Endodermal cell (in vitro differentiated cells): ENCODE measurements around the gene OR5K1. TPM values are rescaled to one million over a fixed set of nuclear protein-coding genes. Genes with fewer than 3 reads are reported as not detected.
A peak's percentile ranks its signal among the peaks of the same experiment; 100 is the strongest.

Experiments
- DNase-seq: peaks from one replicate; pipeline ENCODE4 v3.0.0-alpha.2; 2017
- H3K27ac ChIP-seq: 2 replicates; pipeline ENCODE4 v1.5.1; 2013; ENCODE audit warnings: mild to moderate bottlenecking, low read depth, low read length, moderate library complexity
- H3K27me3 ChIP-seq: 2 replicates; pipeline ENCODE4 v1.6.1; 2013; ENCODE audit warnings: mild to moderate bottlenecking, low read length, moderate library complexity; ENCODE audit not compliant: insufficient read depth, control insufficient read depth, poor library complexity, severe bottlenecking
- H3K36me3 ChIP-seq: 2 replicates; pipeline ENCODE4 v1.7.0; 2013; ENCODE audit warnings: mild to moderate bottlenecking, low read length, moderate library complexity; ENCODE audit not compliant: control insufficient read depth, insufficient read depth
- H3K4me1 ChIP-seq: one replicate; pipeline ENCODE4 v1.7.0; 2013; ENCODE audit warnings: low read length; ENCODE audit not compliant: control insufficient read depth, insufficient read depth
- H3K4me3 ChIP-seq: 2 replicates; pipeline ENCODE4 v1.5.1; 2013; ENCODE audit warnings: mild to moderate bottlenecking, low read length, moderate library complexity
- H3K9ac ChIP-seq: 2 replicates; pipeline ENCODE4 v1.6.1; 2013; ENCODE audit warnings: mild to moderate bottlenecking, low read length, moderate library complexity; ENCODE audit not compliant: poor library complexity, severe bottlenecking; ENCODE audit errors: extremely low read depth
- H3K9me3 ChIP-seq: 2 replicates; pipeline ENCODE4 v1.6.1; 2013; ENCODE audit warnings: mild to moderate bottlenecking, low read length, moderate library complexity; ENCODE audit not compliant: control insufficient read depth
- H3K27ac Mint-ChIP-seq: 2 replicates; pipeline ENCODE4 v1.8.0; 2020; ENCODE audit warnings: mixed read lengths
- H3K27me3 Mint-ChIP-seq: 2 replicates; pipeline ENCODE4 v1.8.0; 2021; ENCODE audit warnings: mild to moderate bottlenecking, mixed read lengths; ENCODE audit not compliant: insufficient read depth
- H3K36me3 Mint-ChIP-seq: 2 replicates; pipeline ENCODE4 v1.8.0; 2020; ENCODE audit warnings: low read depth, mixed read lengths
- H3K4me1 Mint-ChIP-seq: 2 replicates; pipeline ENCODE4 v1.8.0; 2020; ENCODE audit warnings: mixed read lengths
- H3K4me3 Mint-ChIP-seq: 2 replicates; pipeline ENCODE4 v1.8.0; 2020; ENCODE audit warnings: mild to moderate bottlenecking, moderate library complexity, mixed read lengths
- H3K9me3 Mint-ChIP-seq: 2 replicates; pipeline ENCODE4 v1.8.0; 2020; ENCODE audit warnings: mild to moderate bottlenecking, mixed read lengths
- CTCF ChIP-seq: fragments of 200-600 bp; sonication (generic); conservative IDR thresholded peaks from 2 replicates; pipeline ENCODE4 v1.5.0; 2021; ENCODE audit warnings: antibody characterized with exemption, mild to moderate bottlenecking
- whole genome bisulfite sequencing, 2 experiments: methylation state at CpG; one replicate each; pipeline versions ENCODE4 v1.1.5 to v1.1.7; 2013; ENCODE audit warnings: missing lambda C conversion rate in 2 of 2, mixed read lengths in 1 of 2; ENCODE audit not compliant: insufficient coverage in 1 of 2, insufficient read length in 1 of 2; 5-methylcytosine and 5-hydroxymethylcytosine counted together
- total RNA-seq, 2 donors: library from RNA; stranded (reverse); fragmentation: NEBNext Ultra II Directional in 1 of 2; extraction: Animal tissue kit (Norgen Biotek cat#: 25700) in 1 of 2; gene quantifications; 2 replicates in 1 of 2; 3 replicates in 1 of 2; pipeline ENCODE4 v1.2.1, GENCODE V29; 2021

Gene OR5K1
- total RNA-seq, 2 donors from 2014 or later, result not detected

- H3K27ac Mint-ChIP-seq, result no peak overlapping the region
- no peaks in the 10 kb centered on the region for H3K27me3 Mint-ChIP-seq
These were observed 55.8 kb downstream of the OR5K1 start for GRCh38 chr3:98518816-98519215.

DNA sequence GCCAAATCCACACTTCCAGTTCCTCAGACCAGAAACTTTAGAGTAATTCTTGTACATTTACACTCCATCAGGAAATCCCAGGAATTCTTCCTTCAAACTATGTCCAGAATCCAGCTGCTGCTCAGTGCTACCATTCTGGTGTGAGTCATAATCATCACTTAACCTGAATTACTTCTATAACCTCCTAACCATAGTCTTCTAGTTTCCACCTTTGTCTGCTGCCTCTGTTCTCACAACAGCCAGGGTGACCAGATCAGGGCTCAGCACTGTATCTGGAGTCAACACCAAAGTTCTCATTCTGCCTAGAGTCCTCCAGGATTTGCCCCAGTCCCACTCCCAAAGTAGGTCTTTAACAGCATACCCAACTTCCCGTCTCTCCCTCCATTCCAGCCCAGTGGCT lies 56.4 kb downstream of the OR5K1 start:
- 92 to 100% methylated on average over 1 of the region's 1 CpG for WGBS, 2 experiments
- H3K9me3 ChIP-seq, result no peaks in the 10 kb centered on the region
- no peak overlapping the region for H3K4me3 ChIP-seq
- Mint-ChIP-seq H3K36me3 (peaks cover 44% of the 10 kb centered on the region), H3K4me3 (no peak overlapping the region), H3K9me3 (no peaks in the 10 kb centered on the region), H3K27ac (no peak overlapping the region), H3K27me3 (no peaks in the 10 kb centered on the region), H3K4me1 (peaks cover 21% of the 10 kb centered on the region)
- no peaks in the 10 kb centered on the region for H3K4me1 ChIP-seq
- H3K9ac ChIP-seq, result no peak overlapping the region
- peaks cover 56% of the 10 kb centered on the region for H3K36me3 ChIP-seq
- DNase-seq, result no peak
- TF ChIP-seq CTCF, result no peak
- no peak overlapping the region for H3K27ac ChIP-seq
- no peaks in the 10 kb centered on the region for H3K27me3 ChIP-seq

More at GRCh38 chr3:98518816-98519215, 55.8 kb downstream of the OR5K1 start:
- Histone ChIP-seq H3K36me3 (peaks cover 56% of the 10 kb centered on the region), H3K4me3 (no peak overlapping the region), H3K27ac (no peak overlapping the region), H3K27me3 (no peaks in the 10 kb centered on the region), H3K4me1 (no peaks in the 10 kb centered on the region), H3K9ac (no peak overlapping the region), H3K9me3 (no peaks in the 10 kb centered on the region)
- Mint-ChIP-seq H3K9me3 (no peaks in the 10 kb centered on the region), H3K4me3 (no peak overlapping the region), H3K4me1 (peaks cover 21% of the 10 kb centered on the region), H3K36me3 (peaks cover 44% of the 10 kb centered on the region)
- WGBS, 2 experiments, result 95 to 100% methylated on average over 2 of the region's 2 CpGs
- no peak for DNase-seq
- TF ChIP-seq CTCF, result no peak

- peaks cover 34% of the 10 kb centered on the region for H3K36me3 Mint-ChIP-seq
- no peaks in the 10 kb centered on the region for H3K27me3 Mint-ChIP-seq
- Histone ChIP-seq H3K9ac (peak overlapping the region; percentile 64), H3K4me1 (no peaks in the 10 kb centered on the region), H3K9me3 (no peaks in the 10 kb centered on the region), H3K36me3 (peaks cover 41% of the 10 kb centered on the region), H3K27ac (peak overlapping the region; percentile 62), H3K4me3 (peak overlapping the region; percentile 98), H3K27me3 (no peaks in the 10 kb centered on the region)
- peaks cover 16% of the 10 kb centered on the region for H3K4me1 Mint-ChIP-seq
- peak overlapping the region; percentile 93 for H3K27ac Mint-ChIP-seq
- 0 to 1% methylated on average over 2 to 16 of the region's 16 CpGs for WGBS, 2 experiments
- peak; percentile 65 for DNase-seq
- TF ChIP-seq CTCF, result no peak
- H3K9me3 Mint-ChIP-seq, result no peaks in the 10 kb centered on the region
- peak overlapping the region; percentile 77 for H3K4me3 Mint-ChIP-seq
These were observed 59.0 kb downstream of the OR5K1 start for GRCh38 chr3:98521897-98522543.

Other genes with a start within 250 kb of the OR5K1 start
- gene OR5H6, start 199.0 kb upstream of the OR5K1 start, total RNA-seq, result not detected
- gene OR5H2, start 180.7 kb upstream of the OR5K1 start, total RNA-seq, result not detected
- not detected for gene OR5K4, start 109.3 kb upstream of the OR5K1 start, total RNA-seq
- not detected for gene OR5K3, start 72.5 kb upstream of the OR5K1 start, total RNA-seq
- not detected for gene OR5K2, start 34.5 kb downstream of the OR5K1 start, total RNA-seq
- gene CLDND1, start 59.7 kb downstream of the OR5K1 start, total RNA-seq, result 100 to 1,000 TPM in 1 of 2 donors, 10 to 100 TPM in 1; 97.7 to 106 TPM
- gene GPR15, start 68.8 kb downstream of the OR5K1 start, total RNA-seq, result not detected
- gene CPOX, start 130.4 kb downstream of the OR5K1 start, total RNA-seq, result 10 to 100 TPM; 18.0 to 20.3 TPM